H1 (cell line): ENCODE measurements around the gene THBS1. TPM values are rescaled to one million over a fixed set of nuclear protein-coding genes. Genes with fewer than 3 reads are reported as not detected.

Source experiments
- CTCF ChIA-PET: fragments of 300-600 bp; sonication (Branson Sonifier 250); formaldehyde crosslinking; loops from one replicate; lab custom pipeline; 2021; ENCODE audit not compliant: partially characterized antibody; lab: Charles Lee
- POLR2A ChIA-PET: fragments of 300-600 bp; sonication (Branson Sonifier 250); formaldehyde crosslinking; loops from one replicate; lab custom pipeline; 2021; ENCODE audit warnings: inconsistent platforms; ENCODE audit not compliant: partially characterized antibody; lab: Charles Lee
- DNase-seq, 2 experiments: peaks; one replicate each; pipeline versions ENCODE4 v3.0.0 to v3.0.0-alpha.2; 2010 to 2022; ENCODE audit warnings: low spot score in 2 of 2, low read depth in 1 of 2, mixed read lengths in 1 of 2
- FAIRE-seq: peaks from 2 replicates; lab custom pipeline; 2011; peaks lifted over from hg19 to GRCh38; lab: Jason Lieb, UNC
- H2AFZ ChIP-seq: 2 replicates; pipeline ENCODE4 v1.8.1; 2012; ENCODE audit warnings: low read length, inconsistent platforms
- H2AK5ac ChIP-seq: 2 replicates; pipeline ENCODE4 v1.6.1; 2013; ENCODE audit warnings: low read depth, low read length
- H2BK120ac ChIP-seq: replicated peaks from 2 replicates; pipeline ENCODE3; 2013; ENCODE audit warnings: low read depth, low read length, inconsistent platforms
- H2BK12ac ChIP-seq: 2 replicates; pipeline ENCODE4 v1.6.1; 2013; ENCODE audit warnings: low read depth, low read length
- H2BK15ac ChIP-seq: 2 replicates; pipeline ENCODE4 v1.6.1; 2013; ENCODE audit warnings: low read length
- H2BK20ac ChIP-seq: 2 replicates; pipeline ENCODE4 v1.6.1; 2013; ENCODE audit warnings: low read length
- H2BK5ac ChIP-seq: 2 replicates; pipeline ENCODE4 v1.6.1; 2013; ENCODE audit warnings: low read depth, low read length
- H3K14ac ChIP-seq: 2 replicates; pipeline ENCODE4 v1.6.1; 2013; ENCODE audit warnings: inconsistent platforms; ENCODE audit not compliant: insufficient read length
- H3K18ac ChIP-seq: 2 replicates; pipeline ENCODE4 v1.6.1; 2013; ENCODE audit warnings: low read length; ENCODE audit errors: extremely low read depth
- H3K23ac ChIP-seq: 2 replicates; pipeline ENCODE4 v1.6.1; 2013; ENCODE audit warnings: inconsistent platforms; ENCODE audit not compliant: insufficient read length
- H3K23me2 ChIP-seq: 2 replicates; pipeline ENCODE4 v1.6.1; 2013; ENCODE audit warnings: low read depth, low read length
- H3K27ac ChIP-seq: 2 replicates; pipeline ENCODE4 v1.6.1; 2011; ENCODE audit warnings: low read depth, low read length, inconsistent platforms
- H3K27me3 ChIP-seq, 4 experiments: replicated peaks in 1 of 4; 1 replicate in 1 of 4; 2 replicates in 3 of 4; pipeline versions ENCODE4 v1.6.1 to v1.8.1; 2011 to 2013; ENCODE audit warnings: low read length in 3 of 4, mild to moderate bottlenecking in 3 of 4, inconsistent platforms in 2 of 4, mixed read lengths in 2 of 4, moderate library complexity in 1 of 4; ENCODE audit not compliant: control insufficient read depth in 3 of 4, insufficient read depth in 3 of 4; ENCODE audit errors: extremely low read depth in 1 of 4
- H3K36me3 ChIP-seq, 4 experiments: 2 replicates each; pipeline versions ENCODE4 v1.6.1 to v1.8.1; 2011 to 2013; ENCODE audit warnings: mild to moderate bottlenecking in 4 of 4, low read length in 3 of 4, moderate library complexity in 2 of 4, control low read depth in 1 of 4, inconsistent platforms in 1 of 4; ENCODE audit not compliant: insufficient read depth in 4 of 4, control insufficient read depth in 2 of 4
- H3K4ac ChIP-seq: replicated peaks from 2 replicates; pipeline ENCODE3; 2013; ENCODE audit warnings: low read length, low read depth, mixed read lengths, inconsistent platforms; ENCODE audit not compliant: insufficient read length
- H3K4me1 ChIP-seq, 4 experiments: replicated peaks in 1 of 4; 1 replicate in 1 of 4; 2 replicates in 3 of 4; pipeline versions ENCODE4 v1.6.1 to v1.8.1; 2011 to 2013; ENCODE audit warnings: low read length in 3 of 4, inconsistent platforms in 2 of 4, mixed read lengths in 1 of 4; ENCODE audit not compliant: insufficient read depth in 4 of 4, control insufficient read depth in 3 of 4
- H3K4me2 ChIP-seq, 2 experiments: 2 replicates each; pipeline versions ENCODE4 v1.6.1 to v1.8.1; 2011 to 2013; ENCODE audit warnings: low read depth in 2 of 2, low read length in 2 of 2, control low read depth in 1 of 2, inconsistent platforms in 1 of 2, mild to moderate bottlenecking in 1 of 2; ENCODE audit not compliant: insufficient read depth in 1 of 2
- H3K4me3 ChIP-seq, 4 experiments: fragments of 200-600, 300-600 bp in 1 of 4; sonication (generic), shearing (Covaris generic), sonication (Bioruptor Twin) in 1 of 4; 2 replicates each; pipeline versions ENCODE4 v1.5.1 to v1.8.1; 2011 to 2016; ENCODE audit warnings: low read length in 4 of 4, low read depth in 3 of 4, control low read depth in 2 of 4, inconsistent platforms in 2 of 4, mild to moderate bottlenecking in 2 of 4, mixed read lengths in 1 of 4, moderate library complexity in 1 of 4; ENCODE audit not compliant: insufficient read depth in 2 of 4; ENCODE audit errors: extremely low read depth in 1 of 4
- H3K56ac ChIP-seq: replicated peaks from 2 replicates; pipeline ENCODE3; 2013; ENCODE audit warnings: low read depth, mild to moderate bottlenecking, mixed read lengths, low read length, inconsistent platforms; ENCODE audit not compliant: insufficient read length
- H3K79me1 ChIP-seq: 2 replicates; pipeline ENCODE4 v1.6.1; 2013; ENCODE audit warnings: low read depth, low read length, control low read depth
- H3K79me2 ChIP-seq, 2 experiments: 2 replicates each; pipeline versions ENCODE4 v1.6.1 to v1.8.1; 2012 to 2013; ENCODE audit warnings: low read length in 2 of 2, mild to moderate bottlenecking in 2 of 2, inconsistent platforms in 1 of 2; ENCODE audit not compliant: insufficient read depth in 2 of 2, control insufficient read depth in 1 of 2
- H3K9ac ChIP-seq, 4 experiments: replicated peaks in 1 of 4; 1 replicate in 1 of 4; 2 replicates in 3 of 4; pipeline versions ENCODE4 v1.6.1 to v1.8.1; 2011 to 2013; ENCODE audit warnings: low read depth in 3 of 4, low read length in 3 of 4, control low read depth in 2 of 4, mild to moderate bottlenecking in 2 of 4, moderate library complexity in 2 of 4, inconsistent platforms in 1 of 4; ENCODE audit errors: extremely low read depth in 1 of 4
- H3K9me3 ChIP-seq, 2 experiments: 2 replicates each; pipeline versions ENCODE4 v1.6.1 to v1.8.1; 2012 to 2013; ENCODE audit warnings: mild to moderate bottlenecking in 2 of 2, moderate library complexity in 2 of 2, control low read depth in 1 of 2, inconsistent platforms in 1 of 2, low read depth in 1 of 2, low read length in 1 of 2, mixed read lengths in 1 of 2; ENCODE audit not compliant: insufficient read depth in 2 of 2
- H4K20me1 ChIP-seq, 2 experiments: replicated peaks in 1 of 2; 2 replicates each; pipeline versions ENCODE3 to v1.8.1; 2011 to 2013; ENCODE audit warnings: inconsistent platforms in 2 of 2, low read length in 2 of 2, mild to moderate bottlenecking in 1 of 2; ENCODE audit not compliant: insufficient read depth in 2 of 2, control insufficient read depth in 1 of 2
- H4K5ac ChIP-seq: 2 replicates; pipeline ENCODE4 v1.6.1; 2013; ENCODE audit warnings: low read length, low read depth, mixed read lengths, inconsistent platforms; ENCODE audit not compliant: insufficient read length
- H4K8ac ChIP-seq: 2 replicates; pipeline ENCODE4 v1.8.0; 2013; ENCODE audit warnings: mild to moderate bottlenecking, moderate library complexity, low read length, inconsistent platforms; ENCODE audit not compliant: insufficient read depth; ENCODE audit errors: extremely low read depth
- H4K91ac ChIP-seq: replicated peaks from 2 replicates; pipeline ENCODE3; 2013; ENCODE audit warnings: low read length, mixed read lengths, inconsistent platforms; ENCODE audit not compliant: insufficient read length
- BACH1 ChIP-seq: IDR thresholded peaks from 2 replicates; pipeline ENCODE4 v1.6.1; 2012; ENCODE audit warnings: low read length, improper control_type of control experiment
- BRCA1 ChIP-seq: IDR thresholded peaks from 2 replicates; pipeline ENCODE4 v1.6.1; 2012; ENCODE audit warnings: low read depth, low read length, improper control_type of control experiment
- CHD2 ChIP-seq: IDR thresholded peaks from 2 replicates; pipeline ENCODE4 v1.6.1; 2012; ENCODE audit warnings: low read length, improper control_type of control experiment
- CTCF ChIP-seq, 3 experiments: IDR thresholded peaks; 1 replicate in 2 of 3; 2 replicates in 1 of 3; pipeline versions ENCODE4 v1.5.1 to v1.6.1; 2011; ENCODE audit warnings: low read length in 3 of 3, mild to moderate bottlenecking in 3 of 3, inconsistent platforms in 2 of 3, low read depth in 1 of 3, moderate library complexity in 1 of 3; ENCODE audit not compliant: insufficient read depth in 1 of 3; ENCODE audit errors: control extremely low read depth in 1 of 3
- NANOG ChIP-seq: IDR thresholded peaks from 2 replicates; pipeline ENCODE4 v1.6.1; 2011; ENCODE audit warnings: low read length, low read depth, mild to moderate bottlenecking, inconsistent platforms; ENCODE audit not compliant: insufficient read depth, poor library complexity, severe bottlenecking
- NRF1 ChIP-seq: IDR thresholded peaks from 2 replicates; pipeline ENCODE4 v1.6.1; 2011; ENCODE audit warnings: mild to moderate bottlenecking, low read depth, low read length, improper control_type of control experiment
- POLR2AphosphoS5 ChIP-seq: IDR thresholded peaks from 2 replicates; pipeline ENCODE4 v1.6.1; 2011; ENCODE audit warnings: low read depth, low read length
- SIRT6 ChIP-seq: IDR thresholded peaks from one replicate; pipeline ENCODE4 v1.7.1; 2012; ENCODE audit warnings: low read length, inconsistent platforms
- SP2 ChIP-seq: IDR thresholded peaks from 2 replicates; pipeline ENCODE4 v1.6.1; 2012; ENCODE audit warnings: mild to moderate bottlenecking, low read length, inconsistent platforms
- SP4 ChIP-seq: IDR thresholded peaks from 2 replicates; pipeline ENCODE4 v1.6.1; 2012; ENCODE audit warnings: low read length, inconsistent platforms
- TAF1 ChIP-seq: IDR thresholded peaks from 2 replicates; pipeline ENCODE4 v1.6.1; 2011; ENCODE audit warnings: mild to moderate bottlenecking, low read depth, low read length
- USF2 ChIP-seq: IDR thresholded peaks from 2 replicates; pipeline ENCODE4 v1.6.1; 2011; ENCODE audit warnings: low read length, improper control_type of control experiment
- WGBS, 2 experiments: shearing (Covaris generic) in 1 of 2; methylation state at CpG; one replicate each; pipeline versions ENCODE4 v1.1.6 to v1.1.7; 2013 to 2015; ENCODE audit warnings: low lambda C conversion rate in 2 of 2, mixed read lengths in 2 of 2, inconsistent platforms in 1 of 2, low coverage in 1 of 2, missing lambda C conversion rate in 1 of 2; ENCODE audit not compliant: insufficient replicate concordance in 2 of 2, insufficient coverage in 1 of 2, insufficient read length in 1 of 2; ENCODE audit errors: extremely low coverage in 1 of 2, missing lambda C conversion rate in 1 of 2; 5-methylcytosine and 5-hydroxymethylcytosine counted together
- polyA plus RNA-seq, 7 experiments: library from polyadenylated mRNA; depleted of rRNA in 3 of 7; stranded (reverse) in 5 of 7; unstranded in 2 of 7; fragments of >200 nt in 5 of 7; fragments of 200-250 nt in 2 of 7; gene quantifications; 1 replicate in 5 of 7; 2 replicates in 1 of 7; 4 replicates in 1 of 7; pipeline versions ENCODE4 v1.2.1 to v1.2.3, GENCODE V29; 2011 to 2013; ENCODE audit warnings: missing spikeins in 2 of 7, mixed read lengths in 2 of 7
- total RNA-seq: library from RNA; stranded (reverse); fragmentation: NEBNext Ultra II Directional; extraction: Animal tissue kit (Norgen Biotek cat#: 25700); gene quantifications from 2 replicates; pipeline ENCODE4 v1.2.1, GENCODE V29; 2021

Gene THBS1
- total and polyA plus RNA-seq, 2 of the 8 experiments (the other 6 are each of a cell fraction or from before 2014, with no cell fraction given) = 10.3 to 63.3 TPM

GRCh38 chr15:39629371-39629770 lies 48.5 kb downstream of the THBS1 start:
- no peak overlapping the region for H3K4me3 ChIP-seq
- H3K79me2 ChIP-seq = no peaks in the 10 kb centered on the region
- no peak overlapping the region for H2BK12ac ChIP-seq
- no peaks in the 10 kb centered on the region for H3K36me3 ChIP-seq
- H3K56ac ChIP-seq = no peak overlapping the region
- DNase-seq = no peak
- no peak overlapping the region for H3K9ac ChIP-seq
- no peak overlapping the region for H2AFZ ChIP-seq
- no peak overlapping the region for H2BK120ac ChIP-seq
- H3K9me3 ChIP-seq = no peaks in the 10 kb centered on the region
- no peak overlapping the region for H2BK5ac ChIP-seq
- no peak overlapping the region for H2AK5ac ChIP-seq
- H4K91ac ChIP-seq = no peak overlapping the region
- H3K23ac ChIP-seq = no peak overlapping the region
- H3K4me1 ChIP-seq = no peaks in the 10 kb centered on the region; a peak in 2 of 7 replicates
- H3K79me1 ChIP-seq = no peaks in the 10 kb centered on the region
- no peaks in the 10 kb centered on the region for H3K23me2 ChIP-seq
- H4K5ac ChIP-seq = no peak overlapping the region
- FAIRE-seq = no peak
- no peak overlapping the region for H3K27ac ChIP-seq
- CTCF ChIA-PET = interaction anchor here (0.6 to 5.6 kb wide), 9 partner anchors 13 to 506 kb away, joined by 3 to 25 read pairs (median 4); no protein-coding TSS in a partner anchor
- no peaks in the 10 kb centered on the region for H4K20me1 ChIP-seq
- no peak overlapping the region for H2BK20ac ChIP-seq
- H3K18ac ChIP-seq = no peak overlapping the region
- POLR2A ChIA-PET = interaction anchor here (0.6 to 0.9 kb wide), 2 partner anchors 49 to 814 kb away, joined by 3 to 4 read pairs; partner anchors contain the start of gene THBS1
- H3K14ac ChIP-seq = no peak overlapping the region
- H3K4me2 ChIP-seq = no peak overlapping the region
- H3K27me3 ChIP-seq = no peaks in the 10 kb centered on the region
- 88% methylated on average over 5 of the region's 5 CpGs; no CpG with 5 or more reads in 1 of the 2 experiments for WGBS, 2 experiments
- no peak overlapping the region for H2BK15ac ChIP-seq
- H3K4ac ChIP-seq = no peak overlapping the region
- H4K8ac ChIP-seq = no peak overlapping the region
- TF ChIP-seq BACH1 (no peak), NANOG (no peak), SP4 (no peak), TAF1 (no peak), POLR2AphosphoS5 (no peak), CTCF (IDR thresholded peaks at IDR 0.05; ENCODE audit: control extremely low read depth in 1 of 3, insufficient read depth in 1 of 3, low read depth in 1 of 3, low read length in 3 of 3) (no peak), USF2 (no peak), NRF1 (no peak), BRCA1 (no peak), SIRT6 (no peak), CHD2 (no peak), SP2 (no peak)
